DOHH2 (cell line): ENCODE data around the gene MYNN.

Source experiments
- H3F3A ChIP-seq: fragments of 200-600 bp; sonication (generic), shearing (Covaris generic); 2 replicates; pipeline ENCODE4 v1.6.0; 2016; ENCODE audit warnings: antibody characterized with exemption, mild to moderate bottlenecking; ENCODE audit not compliant: control insufficient read depth, insufficient read depth
- H3K27ac ChIP-seq: fragments of 200-600 bp; sonication (generic); 2 replicates; pipeline ENCODE4 v1.5.1; 2014; ENCODE audit warnings: low read depth, mild to moderate bottlenecking, low read length, moderate library complexity
- H3K27me3 ChIP-seq: fragments of 200-600 bp; sonication (generic); 2 replicates; pipeline ENCODE4 v1.6.1; 2014; ENCODE audit warnings: mild to moderate bottlenecking, low read length, mixed read lengths; ENCODE audit not compliant: control insufficient read depth
- H3K36me3 ChIP-seq: fragments of 200-600 bp; sonication (generic); 2 replicates; pipeline ENCODE4 v1.6.1; 2014; ENCODE audit warnings: mild to moderate bottlenecking, low read length, moderate library complexity, mixed read lengths; ENCODE audit not compliant: control insufficient read depth
- H3K4me1 ChIP-seq: fragments of 200-600 bp; sonication (generic); 2 replicates; pipeline ENCODE4 v1.6.1; 2014; ENCODE audit warnings: mild to moderate bottlenecking, low read length, mixed read lengths; ENCODE audit not compliant: control insufficient read depth
- H3K4me2 ChIP-seq: fragments of 200-600 bp; sonication (generic); 2 replicates; pipeline ENCODE4 v1.6.0; 2014; ENCODE audit warnings: mild to moderate bottlenecking, low read length, moderate library complexity
- H3K4me3 ChIP-seq: fragments of 200-600 bp; sonication (generic); 2 replicates; pipeline ENCODE4 v1.5.1; 2014; ENCODE audit warnings: mild to moderate bottlenecking, low read length, mixed read lengths
- H3K79me2 ChIP-seq: fragments of 200-600 bp; sonication (generic); 2 replicates; pipeline ENCODE4 v1.6.1; 2014; ENCODE audit warnings: mild to moderate bottlenecking, low read length, mixed read lengths; ENCODE audit not compliant: control insufficient read depth
- H3K9me2 ChIP-seq: fragments of 200-600 bp; sonication (generic); replicated peaks from 2 replicates; pipeline ENCODE4 v1.6.1; 2014; ENCODE audit warnings: mild to moderate bottlenecking, low read length, mixed read lengths; ENCODE audit not compliant: control insufficient read depth
- H3K9me3 ChIP-seq: fragments of 200-600 bp; sonication (generic); 2 replicates; pipeline ENCODE4 v1.6.1; 2014; ENCODE audit warnings: antibody characterized with exemption, low read length, mixed read lengths; ENCODE audit not compliant: control insufficient read depth, insufficient read depth
- H4K20me1 ChIP-seq: fragments of 200-600 bp; sonication (generic); 2 replicates; pipeline ENCODE4 v1.6.0; 2014; ENCODE audit warnings: low read depth, mild to moderate bottlenecking, antibody characterized with exemption, low read length, moderate library complexity; ENCODE audit not compliant: control insufficient read depth, insufficient read depth
- CTCF ChIP-seq: fragments of 200-600 bp; sonication (generic); IDR thresholded peaks from one replicate; pipeline ENCODE4 v1.5.1; 2014; ENCODE audit warnings: antibody characterized with exemption, mild to moderate bottlenecking, low read depth, low read length; ENCODE audit not compliant: poor library complexity, severe bottlenecking
- EZH2phosphoT487 ChIP-seq: fragments of 200-600 bp; sonication (generic); IDR thresholded peaks from 2 replicates; pipeline ENCODE4 v1.6.1; 2017; ENCODE audit warnings: borderline replicate concordance, mild to moderate bottlenecking, antibody characterized with exemption, low read length, moderate library complexity, mixed read lengths

The MYNN gene

GRCh38 chr3:169827712-169828111 is 54.5 kb downstream of the MYNN start:
- no peaks in the 10 kb centered on the region for H3F3A ChIP-seq
- H3K36me3 ChIP-seq: no peaks in the 10 kb centered on the region
- H3K27me3 ChIP-seq: no peaks in the 10 kb centered on the region
- H3K9me3 ChIP-seq: no peaks in the 10 kb centered on the region
- H4K20me1 ChIP-seq: no peaks in the 10 kb centered on the region
- TF ChIP-seq CTCF (no peak), EZH2phosphoT487 (no peak)
- H3K27ac ChIP-seq: no peak overlapping the region
- no peak overlapping the region for H3K4me2 ChIP-seq
- no peaks in the 10 kb centered on the region for H3K9me2 ChIP-seq
- H3K79me2 ChIP-seq: no peaks in the 10 kb centered on the region
- H3K4me3 ChIP-seq: no peak overlapping the region
- peaks cover 11% of the 10 kb centered on the region for H3K4me1 ChIP-seq

GRCh38 chr3:169835533-169835932 is 62.3 kb downstream of the MYNN start:
- H3K27me3 ChIP-seq: no peaks in the 10 kb centered on the region
- peaks cover 41% of the 10 kb centered on the region for H3K4me1 ChIP-seq
- peak overlapping the region; percentile 33; the same call in 1 of the 2 replicates for H3K4me2 ChIP-seq
- H4K20me1 ChIP-seq: no peaks in the 10 kb centered on the region
- no peaks in the 10 kb centered on the region for H3K79me2 ChIP-seq
- no peak overlapping the region for H3K4me3 ChIP-seq
- H3K36me3 ChIP-seq: peaks cover 10% of the 10 kb centered on the region
- TF ChIP-seq CTCF: no peak
- TF ChIP-seq EZH2phosphoT487: no peak
- H3K9me2 ChIP-seq: no peaks in the 10 kb centered on the region
- peak overlapping the region; percentile 22; the same call in 1 of the 2 replicates for H3K27ac ChIP-seq
- H3K9me3 ChIP-seq: no peaks in the 10 kb centered on the region
- peaks cover 3% of the 10 kb centered on the region; the same call in 1 of the 2 replicates for H3F3A ChIP-seq

- no peaks in the 10 kb centered on the region for H3K9me3 ChIP-seq
- H3K36me3 ChIP-seq: peaks cover 10% of the 10 kb centered on the region
- no peaks in the 10 kb centered on the region for H4K20me1 ChIP-seq
- H3K4me1 ChIP-seq: peaks cover 49% of the 10 kb centered on the region
- no peaks in the 10 kb centered on the region for H3K79me2 ChIP-seq
- peak overlapping the region; percentile 22 for H3K27ac ChIP-seq
- H3F3A ChIP-seq: peaks cover 9% of the 10 kb centered on the region; the same call in 1 of the 2 replicates
- no peak for TF ChIP-seq EZH2phosphoT487
- no peak for TF ChIP-seq CTCF
- no peak overlapping the region for H3K4me3 ChIP-seq
- H3K9me2 ChIP-seq: no peaks in the 10 kb centered on the region
- peak overlapping the region; percentile 33 for H3K4me2 ChIP-seq
- H3K27me3 ChIP-seq: no peaks in the 10 kb centered on the region
Observed at GRCh38 chr3:169836078-169836941, 63.1 kb downstream of the MYNN start.
